ENCODE data around the gene MPZ.

The MPZ gene

DNA sequence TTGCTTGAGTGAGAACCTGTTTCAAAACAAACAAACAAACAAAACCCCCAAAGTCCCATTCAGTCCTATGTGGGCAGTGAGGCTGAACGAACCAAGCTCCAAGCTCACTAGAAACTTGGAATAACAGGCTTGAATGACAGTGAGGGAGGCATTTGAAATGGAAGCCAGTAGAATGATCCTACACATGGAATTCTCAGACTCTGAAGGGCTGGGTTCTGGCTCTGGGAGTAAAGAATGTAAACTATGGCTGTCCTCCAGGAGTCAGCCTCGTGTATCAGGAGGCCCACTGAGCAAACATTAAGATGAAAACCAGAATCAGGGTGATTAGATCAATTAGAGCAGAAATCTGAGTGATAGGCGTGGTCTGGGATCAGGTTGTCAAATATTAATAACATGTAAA lies 36.4 kb downstream of the MPZ start:
- TF ChIP-seq, protein P1, sequence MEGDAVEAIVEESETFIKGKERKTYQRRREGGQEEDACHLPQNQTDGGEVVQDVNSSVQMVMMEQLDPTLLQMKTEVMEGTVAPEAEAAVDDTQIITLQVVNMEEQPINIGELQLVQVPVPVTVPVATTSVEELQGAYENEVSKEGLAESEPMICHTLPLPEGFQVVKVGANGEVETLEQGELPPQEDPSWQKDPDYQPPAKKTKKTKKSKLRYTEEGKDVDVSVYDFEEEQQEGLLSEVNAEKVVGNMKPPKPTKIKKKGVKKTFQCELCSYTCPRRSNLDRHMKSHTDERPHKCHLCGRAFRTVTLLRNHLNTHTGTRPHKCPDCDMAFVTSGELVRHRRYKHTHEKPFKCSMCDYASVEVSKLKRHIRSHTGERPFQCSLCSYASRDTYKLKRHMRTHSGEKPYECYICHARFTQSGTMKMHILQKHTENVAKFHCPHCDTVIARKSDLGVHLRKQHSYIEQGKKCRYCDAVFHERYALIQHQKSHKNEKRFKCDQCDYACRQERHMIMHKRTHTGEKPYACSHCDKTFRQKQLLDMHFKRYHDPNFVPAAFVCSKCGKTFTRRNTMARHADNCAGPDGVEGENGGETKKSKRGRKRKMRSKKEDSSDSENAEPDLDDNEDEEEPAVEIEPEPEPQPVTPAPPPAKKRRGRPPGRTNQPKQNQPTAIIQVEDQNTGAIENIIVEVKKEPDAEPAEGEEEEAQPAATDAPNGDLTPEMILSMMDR (conservative IDR thresholded peaks at IDR 0.05) = no peak
- TF ChIP-seq ZFX (IDR thresholded peaks at IDR 0.05) = no peak
- H3K27ac ChIP-seq = no peak overlapping the region

DNA sequence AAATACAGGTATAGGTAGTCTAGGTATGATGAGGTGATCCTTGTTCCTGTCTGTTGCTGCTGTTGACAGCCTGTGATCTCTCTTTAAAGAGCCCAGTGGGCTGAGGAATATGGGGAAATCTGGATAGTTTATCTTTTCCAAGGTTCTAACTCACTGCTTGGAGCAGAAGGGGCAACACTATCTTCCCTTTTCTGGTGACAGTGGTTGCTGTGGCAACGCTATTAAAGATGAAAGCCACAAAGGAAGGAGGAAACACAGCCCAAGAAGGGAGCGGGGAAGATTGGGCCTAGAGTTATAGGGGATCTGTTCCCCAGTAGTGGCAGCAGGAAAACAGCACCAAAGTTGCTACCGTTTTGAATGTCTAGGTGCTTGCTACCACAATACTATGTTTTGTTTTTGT lies 42.4 kb downstream of the MPZ start:
- H3K27ac ChIP-seq = no peak overlapping the region
- TF ChIP-seq, protein P1 (conservative IDR thresholded peaks at IDR 0.05) = no peak
- no peak for TF ChIP-seq ZFX (IDR thresholded peaks at IDR 0.05)

DNA sequence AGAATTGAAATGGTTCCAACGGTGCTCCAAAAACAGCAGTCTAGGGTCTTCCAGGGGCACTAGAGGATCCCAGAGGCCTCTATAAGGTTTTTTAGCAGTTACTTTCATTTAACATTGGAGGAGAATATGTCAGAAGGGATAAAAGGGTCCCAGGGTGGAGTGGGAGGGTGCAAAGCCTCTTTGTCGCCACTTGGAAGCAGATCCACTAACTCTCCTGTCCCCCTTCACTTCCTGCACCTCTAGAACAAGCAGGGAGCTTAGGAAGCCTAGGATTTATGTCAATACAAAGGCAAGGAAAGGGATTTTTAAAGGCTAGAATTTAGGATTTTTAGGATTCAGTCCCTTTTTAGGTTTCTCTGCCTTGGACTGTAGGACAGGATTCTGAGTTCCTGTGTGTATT lies 42.9 kb downstream of the MPZ start:
- no peak overlapping the region for H3K27ac ChIP-seq
- TF ChIP-seq ZFX (IDR thresholded peaks at IDR 0.05) = no peak
- TF ChIP-seq, protein P1 (conservative IDR thresholded peaks at IDR 0.05) = no peak

DNA sequence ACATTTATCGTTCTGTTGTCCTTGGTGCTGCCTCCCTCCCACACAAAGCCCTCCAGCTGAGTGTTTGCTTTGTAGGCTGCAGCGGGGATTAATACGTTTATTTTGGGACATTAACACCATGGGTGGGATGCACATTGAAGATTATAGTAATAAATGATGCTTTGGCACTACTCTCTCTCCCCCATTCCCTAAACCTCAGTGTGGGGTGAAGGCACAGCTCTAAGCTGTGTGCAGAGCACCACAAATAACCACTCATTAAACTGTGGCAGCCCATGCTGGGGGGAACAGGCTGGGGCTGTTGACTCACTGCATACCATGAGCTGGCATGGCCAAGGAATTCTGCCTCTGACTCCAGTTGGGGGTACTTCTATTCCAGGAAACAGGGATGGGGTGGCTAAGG lies 43.6 kb downstream of the MPZ start:
- no peak for TF ChIP-seq ZFX (IDR thresholded peaks at IDR 0.05)
- no peak overlapping the region for H3K27ac ChIP-seq

DNA sequence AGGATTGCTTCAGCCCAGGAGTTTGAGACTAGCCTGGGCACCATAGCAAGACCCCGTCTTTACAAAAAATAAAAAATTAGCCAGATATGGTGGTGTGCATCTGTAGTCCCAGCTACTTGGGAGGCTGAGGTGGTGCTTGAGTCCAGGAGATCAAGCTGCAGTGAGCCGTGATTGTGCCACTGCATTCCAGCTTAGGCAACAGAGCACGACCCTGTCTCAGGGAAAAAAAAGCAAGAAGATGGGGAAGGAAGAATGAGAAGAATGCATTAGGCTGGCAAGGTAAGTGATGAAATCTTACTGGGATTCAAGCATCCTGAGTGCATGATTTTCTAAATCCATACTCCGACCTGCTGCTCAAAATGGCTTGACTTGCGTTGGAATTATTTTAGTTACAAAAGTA lies 44.5 kb downstream of the MPZ start:
- no peak overlapping the region for H3K27ac ChIP-seq
- TF ChIP-seq, protein P1 (conservative IDR thresholded peaks at IDR 0.05) = no peak
- no peak for TF ChIP-seq ZFX (IDR thresholded peaks at IDR 0.05)

DNA sequence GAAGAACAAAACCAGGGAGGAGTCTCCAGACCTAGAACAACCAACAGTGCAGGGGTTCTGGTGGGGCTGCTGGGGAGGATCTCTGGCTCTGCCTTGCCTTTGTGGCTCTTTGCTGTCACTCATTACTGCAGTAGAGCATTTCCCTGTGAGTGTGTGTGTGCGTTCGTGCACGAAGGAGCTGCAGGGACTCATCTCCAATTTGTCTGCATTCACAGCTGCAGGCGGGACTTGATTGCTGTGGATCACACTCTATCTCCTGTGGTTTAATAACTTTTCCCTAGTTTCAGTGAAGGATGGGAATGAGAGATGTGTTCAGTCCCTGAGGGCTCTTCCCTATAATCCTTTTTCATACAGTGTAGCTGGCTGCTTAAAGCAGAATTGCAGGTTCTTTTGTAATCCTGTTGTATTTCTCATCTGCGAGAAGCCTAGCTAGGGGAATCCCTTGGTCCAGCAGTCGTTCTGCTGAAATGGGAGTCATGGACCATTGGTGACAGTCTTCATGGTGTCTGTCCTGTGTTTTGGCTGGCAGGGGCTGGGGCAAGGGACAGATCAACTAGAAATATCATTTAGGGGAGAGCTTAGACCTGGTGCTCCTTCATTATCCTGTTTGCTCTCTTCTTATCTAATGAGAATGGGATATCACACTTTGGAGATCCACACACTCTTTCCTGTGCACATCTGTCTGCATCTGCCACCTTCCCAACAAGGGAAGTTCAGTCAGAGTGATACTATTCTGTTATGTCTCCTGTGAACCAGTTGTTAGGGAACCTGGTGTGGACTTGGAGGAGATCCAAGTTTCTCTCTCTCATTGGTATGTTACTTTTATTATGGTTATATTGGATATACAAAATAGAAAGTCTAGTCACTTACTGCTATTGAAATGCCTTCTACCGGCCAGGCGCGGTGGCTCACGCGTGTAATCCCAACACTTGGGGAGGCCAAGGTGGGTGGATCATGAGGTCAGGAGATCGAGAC lies 48.2 kb downstream of the MPZ start:
- H3K27ac ChIP-seq = no peak overlapping the region
- TF ChIP-seq, protein P1 (conservative IDR thresholded peaks at IDR 0.05) = no peak
- TF ChIP-seq ZFX (IDR thresholded peaks at IDR 0.05) = no peak

DNA sequence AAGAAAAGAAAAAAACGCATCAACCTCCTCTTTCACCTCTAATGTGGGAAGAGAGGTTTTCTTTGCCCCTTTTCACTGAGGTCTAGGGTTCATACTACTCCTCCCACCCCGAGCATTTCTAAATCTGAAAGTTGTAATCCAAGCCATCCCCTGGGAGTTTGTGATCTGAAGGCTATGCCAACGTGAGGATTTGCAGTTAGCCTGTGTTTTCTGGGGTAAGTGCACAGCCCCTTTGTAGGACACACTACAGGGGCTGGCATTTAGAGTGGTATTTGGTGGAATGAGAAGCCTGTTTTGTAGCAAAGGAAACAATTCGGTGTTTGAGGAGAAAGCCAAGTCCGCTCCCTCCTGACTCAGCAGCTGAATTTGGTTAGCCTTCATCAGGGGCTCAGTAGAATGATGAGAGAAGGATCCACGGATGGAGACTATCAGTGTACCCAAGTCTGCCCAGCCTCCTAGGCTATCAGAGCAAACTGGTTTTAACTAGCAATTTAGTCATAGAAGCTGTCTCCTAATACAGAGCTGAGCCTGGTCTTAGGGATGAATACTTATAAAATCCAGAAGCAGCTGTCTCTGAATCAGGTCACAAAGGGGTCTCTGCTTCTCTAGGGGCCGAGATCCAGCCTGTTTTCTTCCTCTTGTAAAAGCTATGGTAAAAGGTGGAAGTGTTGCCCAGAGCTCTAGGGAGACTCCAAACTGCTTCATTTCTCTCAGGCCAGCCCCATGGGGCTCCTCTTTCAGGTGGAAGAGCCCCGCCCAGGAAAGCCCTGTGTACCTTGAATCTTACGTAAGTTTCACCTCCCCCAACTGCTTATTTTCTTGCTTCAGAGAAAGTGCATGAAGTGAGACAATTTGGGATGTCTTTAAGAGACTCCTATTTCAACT lies 49.1 kb downstream of the MPZ start:
- TF ChIP-seq, protein P1 (conservative IDR thresholded peaks at IDR 0.05) = no peak
- no peak for TF ChIP-seq ZFX (IDR thresholded peaks at IDR 0.05)
- no peak overlapping the region for H3K27ac ChIP-seq
